ENCODE measurements around the gene ZNF407. TPM values are rescaled to one million over a fixed set of nuclear protein-coding genes. Genes with fewer than 3 reads are reported as not detected.

The ZNF407 gene
- total and polyA plus RNA-seq, 2 experiments from 2014 or later, result 2.1 to 10.4 TPM

DNA sequence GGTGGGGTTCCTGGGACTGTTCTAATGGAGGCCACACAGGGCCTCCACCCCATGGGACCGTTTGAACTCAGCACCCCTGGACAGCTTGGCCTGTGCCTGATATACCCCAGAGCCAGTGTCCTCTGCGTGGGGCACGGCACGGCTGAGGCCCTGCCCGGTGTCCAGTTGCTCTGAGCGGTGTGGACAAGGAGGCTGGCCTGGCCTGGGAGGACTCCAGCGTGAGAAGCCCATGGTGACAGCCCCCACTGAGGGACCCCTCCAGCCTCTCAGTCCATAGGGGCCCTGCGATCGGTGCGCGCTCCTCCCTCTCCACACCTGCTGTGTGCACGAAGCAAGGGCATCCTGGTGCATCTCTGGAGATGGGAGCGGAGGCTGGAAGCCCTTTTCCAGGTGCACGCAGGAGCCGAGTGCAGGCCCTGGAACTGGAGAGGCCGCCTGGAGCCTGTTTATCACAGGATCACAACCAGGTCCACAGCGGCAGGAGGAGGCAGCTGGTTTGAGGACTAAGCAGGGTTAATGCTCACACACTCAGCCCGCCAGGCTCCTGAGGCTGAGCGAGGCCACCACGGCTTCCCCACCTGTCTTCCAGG lies 491.0 kb downstream of the ZNF407 start (continued):
- TF ChIP-seq, protein P1, sequence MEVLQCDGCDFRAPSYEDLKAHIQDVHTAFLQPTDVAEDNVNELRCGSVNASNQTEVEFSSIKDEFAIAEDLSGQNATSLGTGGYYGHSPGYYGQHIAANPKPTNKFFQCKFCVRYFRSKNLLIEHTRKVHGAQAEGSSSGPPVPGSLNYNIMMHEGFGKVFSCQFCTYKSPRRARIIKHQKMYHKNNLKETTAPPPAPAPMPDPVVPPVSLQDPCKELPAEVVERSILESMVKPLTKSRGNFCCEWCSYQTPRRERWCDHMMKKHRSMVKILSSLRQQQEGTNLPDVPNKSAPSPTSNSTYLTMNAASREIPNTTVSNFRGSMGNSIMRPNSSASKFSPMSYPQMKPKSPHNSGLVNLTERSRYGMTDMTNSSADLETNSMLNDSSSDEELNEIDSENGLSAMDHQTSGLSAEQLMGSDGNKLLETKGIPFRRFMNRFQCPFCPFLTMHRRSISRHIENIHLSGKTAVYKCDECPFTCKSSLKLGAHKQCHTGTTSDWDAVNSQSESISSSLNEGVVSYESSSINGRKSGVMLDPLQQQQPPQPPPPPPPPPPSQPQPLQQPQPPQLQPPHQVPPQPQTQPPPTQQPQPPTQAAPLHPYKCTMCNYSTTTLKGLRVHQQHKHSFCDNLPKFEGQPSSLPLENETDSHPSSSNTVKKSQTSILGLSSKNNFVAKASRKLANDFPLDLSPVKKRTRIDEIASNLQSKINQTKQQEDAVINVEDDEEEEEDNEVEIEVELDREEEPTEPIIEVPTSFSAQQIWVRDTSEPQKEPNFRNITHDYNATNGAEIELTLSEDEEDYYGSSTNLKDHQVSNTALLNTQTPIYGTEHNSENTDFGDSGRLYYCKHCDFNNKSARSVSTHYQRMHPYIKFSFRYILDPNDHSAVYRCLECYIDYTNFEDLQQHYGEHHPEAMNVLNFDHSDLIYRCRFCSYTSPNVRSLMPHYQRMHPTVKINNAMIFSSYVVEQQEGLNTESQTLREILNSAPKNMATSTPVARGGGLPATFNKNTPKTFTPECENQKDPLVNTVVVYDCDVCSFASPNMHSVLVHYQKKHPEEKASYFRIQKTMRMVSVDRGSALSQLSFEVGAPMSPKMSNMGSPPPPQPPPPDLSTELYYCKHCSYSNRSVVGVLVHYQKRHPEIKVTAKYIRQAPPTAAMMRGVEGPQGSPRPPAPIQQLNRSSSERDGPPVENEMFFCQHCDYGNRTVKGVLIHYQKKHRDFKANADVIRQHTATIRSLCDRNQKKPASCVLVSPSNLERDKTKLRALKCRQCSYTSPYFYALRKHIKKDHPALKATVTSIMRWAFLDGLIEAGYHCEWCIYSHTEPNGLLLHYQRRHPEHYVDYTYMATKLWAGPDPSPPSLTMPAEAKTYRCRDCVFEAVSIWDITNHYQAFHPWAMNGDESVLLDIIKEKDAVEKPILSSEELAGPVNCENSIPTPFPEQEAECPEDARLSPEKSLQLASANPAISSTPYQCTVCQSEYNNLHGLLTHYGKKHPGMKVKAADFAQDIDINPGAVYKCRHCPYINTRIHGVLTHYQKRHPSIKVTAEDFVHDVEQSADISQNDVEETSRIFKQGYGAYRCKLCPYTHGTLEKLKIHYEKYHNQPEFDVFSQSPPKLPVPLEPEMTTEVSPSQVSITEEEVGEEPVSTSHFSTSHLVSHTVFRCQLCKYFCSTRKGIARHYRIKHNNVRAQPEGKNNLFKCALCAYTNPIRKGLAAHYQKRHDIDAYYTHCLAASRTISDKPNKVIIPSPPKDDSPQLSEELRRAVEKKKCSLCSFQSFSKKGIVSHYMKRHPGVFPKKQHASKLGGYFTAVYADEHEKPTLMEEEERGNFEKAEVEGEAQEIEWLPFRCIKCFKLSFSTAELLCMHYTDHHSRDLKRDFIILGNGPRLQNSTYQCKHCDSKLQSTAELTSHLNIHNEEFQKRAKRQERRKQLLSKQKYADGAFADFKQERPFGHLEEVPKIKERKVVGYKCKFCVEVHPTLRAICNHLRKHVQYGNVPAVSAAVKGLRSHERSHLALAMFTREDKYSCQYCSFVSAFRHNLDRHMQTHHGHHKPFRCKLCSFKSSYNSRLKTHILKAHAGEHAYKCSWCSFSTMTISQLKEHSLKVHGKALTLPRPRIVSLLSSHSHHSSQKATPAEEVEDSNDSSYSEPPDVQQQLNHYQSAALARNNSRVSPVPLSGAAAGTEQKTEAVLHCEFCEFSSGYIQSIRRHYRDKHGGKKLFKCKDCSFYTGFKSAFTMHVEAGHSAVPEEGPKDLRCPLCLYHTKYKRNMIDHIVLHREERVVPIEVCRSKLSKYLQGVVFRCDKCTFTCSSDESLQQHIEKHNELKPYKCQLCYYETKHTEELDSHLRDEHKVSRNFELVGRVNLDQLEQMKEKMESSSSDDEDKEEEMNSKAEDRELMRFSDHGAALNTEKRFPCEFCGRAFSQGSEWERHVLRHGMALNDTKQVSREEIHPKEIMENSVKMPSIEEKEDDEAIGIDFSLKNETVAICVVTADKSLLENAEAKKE (CRISPR knock-in tag; IDR thresholded peaks at IDR 0.05), result no peak
- TF ChIP-seq, protein P2, sequence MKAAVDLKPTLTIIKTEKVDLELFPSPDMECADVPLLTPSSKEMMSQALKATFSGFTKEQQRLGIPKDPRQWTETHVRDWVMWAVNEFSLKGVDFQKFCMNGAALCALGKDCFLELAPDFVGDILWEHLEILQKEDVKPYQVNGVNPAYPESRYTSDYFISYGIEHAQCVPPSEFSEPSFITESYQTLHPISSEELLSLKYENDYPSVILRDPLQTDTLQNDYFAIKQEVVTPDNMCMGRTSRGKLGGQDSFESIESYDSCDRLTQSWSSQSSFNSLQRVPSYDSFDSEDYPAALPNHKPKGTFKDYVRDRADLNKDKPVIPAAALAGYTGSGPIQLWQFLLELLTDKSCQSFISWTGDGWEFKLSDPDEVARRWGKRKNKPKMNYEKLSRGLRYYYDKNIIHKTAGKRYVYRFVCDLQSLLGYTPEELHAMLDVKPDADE (IDR thresholded peaks at IDR 0.05), result no peak
- TF ChIP-seq, protein P3, sequence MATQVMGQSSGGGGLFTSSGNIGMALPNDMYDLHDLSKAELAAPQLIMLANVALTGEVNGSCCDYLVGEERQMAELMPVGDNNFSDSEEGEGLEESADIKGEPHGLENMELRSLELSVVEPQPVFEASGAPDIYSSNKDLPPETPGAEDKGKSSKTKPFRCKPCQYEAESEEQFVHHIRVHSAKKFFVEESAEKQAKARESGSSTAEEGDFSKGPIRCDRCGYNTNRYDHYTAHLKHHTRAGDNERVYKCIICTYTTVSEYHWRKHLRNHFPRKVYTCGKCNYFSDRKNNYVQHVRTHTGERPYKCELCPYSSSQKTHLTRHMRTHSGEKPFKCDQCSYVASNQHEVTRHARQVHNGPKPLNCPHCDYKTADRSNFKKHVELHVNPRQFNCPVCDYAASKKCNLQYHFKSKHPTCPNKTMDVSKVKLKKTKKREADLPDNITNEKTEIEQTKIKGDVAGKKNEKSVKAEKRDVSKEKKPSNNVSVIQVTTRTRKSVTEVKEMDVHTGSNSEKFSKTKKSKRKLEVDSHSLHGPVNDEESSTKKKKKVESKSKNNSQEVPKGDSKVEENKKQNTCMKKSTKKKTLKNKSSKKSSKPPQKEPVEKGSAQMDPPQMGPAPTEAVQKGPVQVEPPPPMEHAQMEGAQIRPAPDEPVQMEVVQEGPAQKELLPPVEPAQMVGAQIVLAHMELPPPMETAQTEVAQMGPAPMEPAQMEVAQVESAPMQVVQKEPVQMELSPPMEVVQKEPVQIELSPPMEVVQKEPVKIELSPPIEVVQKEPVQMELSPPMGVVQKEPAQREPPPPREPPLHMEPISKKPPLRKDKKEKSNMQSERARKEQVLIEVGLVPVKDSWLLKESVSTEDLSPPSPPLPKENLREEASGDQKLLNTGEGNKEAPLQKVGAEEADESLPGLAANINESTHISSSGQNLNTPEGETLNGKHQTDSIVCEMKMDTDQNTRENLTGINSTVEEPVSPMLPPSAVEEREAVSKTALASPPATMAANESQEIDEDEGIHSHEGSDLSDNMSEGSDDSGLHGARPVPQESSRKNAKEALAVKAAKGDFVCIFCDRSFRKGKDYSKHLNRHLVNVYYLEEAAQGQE (IDR thresholded peaks at IDR 0.05; ENCODE audit: unreplicated experiment), result no peak
- no peak for TF ChIP-seq POLR2AphosphoS5 (IDR thresholded peaks at IDR 0.05; ENCODE audit: low read depth)
- TF ChIP-seq JUNB (IDR thresholded peaks at IDR 0.05; ENCODE audit: unreplicated experiment), result no peak
- TF ChIP-seq ZNF114 (CRISPR knock-in tag; IDR thresholded peaks at IDR 0.05), result no peak
- TF ChIP-seq NANOG (IDR thresholded peaks at IDR 0.05; ENCODE audit: borderline replicate concordance), result no peak
- TF ChIP-seq STAT1 (IDR thresholded peaks at IDR 0.05; ENCODE audit: unreplicated experiment), result no peak
- TF ChIP-seq CREB1 (CRISPR knock-in tag; IDR thresholded peaks at IDR 0.05; ENCODE audit: low read depth), result no peak
- no peak for TF ChIP-seq EZH2phosphoT487 (IDR thresholded peaks at IDR 0.05; ENCODE audit: unreplicated experiment)
